CD4-positive, alpha-beta T cell treated with Interleukin-4 for 1 hour (primary cell): Measurements from ENCODE around the gene PCDHA7.
"Not testable (repeated sequence)": the region's sequence is repeated elsewhere in the genome, so short reads cannot be mapped to it uniquely, and the experiment has no call there.

Experiments used
- DNase-seq, 2 donors: peaks; one replicate each; pipeline ENCODE4 v3.0.0-alpha.2; 2020 to 2022

Gene PCDHA7

DNA sequence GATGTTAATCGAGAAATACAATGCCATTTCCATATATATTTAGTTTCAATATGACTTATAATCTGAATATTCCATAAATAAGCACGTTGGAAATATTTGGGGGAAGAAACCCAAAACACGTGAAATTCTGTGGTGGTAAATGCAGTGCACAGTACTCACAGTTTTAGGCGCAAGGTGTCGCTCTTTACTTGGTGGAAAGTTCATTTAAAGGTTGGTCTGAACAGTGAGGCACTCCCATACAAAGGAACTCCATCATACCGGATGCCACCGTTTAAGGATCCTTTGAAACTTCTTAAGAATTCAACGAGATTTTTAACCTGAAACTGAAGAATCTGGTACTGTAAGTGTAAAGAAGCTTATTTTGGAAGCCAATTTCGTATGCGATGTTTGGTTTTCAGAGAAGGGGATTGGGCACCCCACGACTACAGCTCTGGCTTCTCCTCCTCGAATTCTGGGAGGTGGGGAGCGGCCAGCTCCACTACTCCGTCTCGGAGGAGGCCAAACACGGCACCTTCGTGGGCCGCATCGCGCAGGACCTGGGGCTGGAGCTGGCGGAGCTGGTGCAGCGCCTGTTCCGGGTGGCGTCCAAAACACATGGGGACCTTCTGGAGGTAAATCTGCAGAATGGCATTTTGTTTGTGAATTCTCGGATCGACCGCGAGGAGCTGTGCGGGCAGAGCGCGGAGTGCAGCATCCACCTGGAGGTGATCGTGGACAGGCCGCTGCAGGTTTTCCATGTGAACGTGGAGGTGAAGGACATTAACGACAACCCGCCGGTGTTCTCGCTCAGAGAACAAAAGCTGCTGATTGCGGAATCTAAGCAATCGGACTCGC lies 34.9 kb downstream of the PCDHA7 start, which contains the start of gene PCDHA11:
Gene PCDHA11, plus strand, starts transcription at position 237 of the 834 bp plus-strand sequence. Its CDS starts 147 bp downstream, at position 384.
- DNase-seq = no peak

DNA sequence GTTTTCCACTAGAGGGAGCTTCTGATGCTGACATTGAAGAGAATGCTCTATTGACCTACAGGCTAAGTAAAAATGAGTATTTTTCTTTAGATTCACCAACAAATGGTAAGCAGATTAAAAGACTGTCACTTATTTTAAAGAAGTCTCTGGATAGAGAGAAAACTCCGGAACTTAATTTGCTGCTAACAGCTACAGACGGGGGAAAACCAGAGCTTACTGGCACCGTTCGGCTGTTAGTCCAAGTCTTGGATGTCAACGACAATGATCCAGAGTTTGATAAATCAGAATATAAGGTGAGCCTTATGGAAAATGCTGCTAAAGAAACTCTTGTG lies 35.5 kb downstream of the PCDHA7 start:
- no peak for DNase-seq

DNA sequence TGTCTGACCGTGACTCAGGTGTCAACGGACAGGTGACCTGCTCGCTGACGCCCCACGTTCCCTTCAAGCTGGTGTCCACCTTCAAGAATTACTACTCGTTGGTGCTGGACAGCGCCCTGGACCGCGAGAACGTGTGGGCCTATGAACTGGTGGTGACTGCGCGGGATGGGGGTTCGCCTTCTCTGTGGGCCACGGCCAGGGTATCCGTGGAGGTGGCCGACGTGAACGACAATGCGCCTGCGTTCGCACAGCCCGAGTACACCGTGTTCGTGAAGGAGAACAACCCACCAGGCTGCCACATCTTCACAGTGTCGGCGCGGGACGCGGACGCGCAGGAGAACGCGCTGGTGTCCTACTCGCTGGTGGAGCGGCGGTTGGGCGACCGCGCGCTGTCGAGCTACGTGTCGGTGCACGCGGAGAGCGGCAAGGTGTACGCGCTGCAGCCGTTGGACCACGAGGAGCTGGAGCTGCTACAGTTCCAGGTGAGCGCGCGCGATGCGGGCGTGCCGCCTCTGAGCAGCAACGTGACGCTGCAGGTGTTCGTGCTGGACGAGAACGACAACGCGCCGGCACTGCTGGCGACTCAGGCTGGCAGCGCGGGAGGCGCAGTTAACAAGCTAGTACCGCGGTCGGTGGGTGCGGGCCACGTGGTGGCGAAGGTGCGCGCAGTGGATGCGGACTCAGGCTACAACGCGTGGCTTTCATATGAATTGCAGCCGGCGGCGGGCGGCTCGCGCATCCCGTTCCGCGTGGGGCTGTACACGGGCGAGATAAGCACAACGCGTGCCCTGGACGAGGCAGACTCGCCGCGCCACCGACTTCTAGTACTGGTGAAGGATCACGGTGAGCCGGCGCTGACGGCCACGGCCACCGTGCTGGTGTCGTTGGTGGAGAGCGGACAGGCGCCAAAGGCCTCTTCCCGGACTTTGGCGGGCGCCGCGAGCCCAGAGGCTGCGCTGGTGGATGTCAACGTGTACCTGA lies 36.4 kb downstream of the PCDHA7 start:
- no peak for DNase-seq

DNA sequence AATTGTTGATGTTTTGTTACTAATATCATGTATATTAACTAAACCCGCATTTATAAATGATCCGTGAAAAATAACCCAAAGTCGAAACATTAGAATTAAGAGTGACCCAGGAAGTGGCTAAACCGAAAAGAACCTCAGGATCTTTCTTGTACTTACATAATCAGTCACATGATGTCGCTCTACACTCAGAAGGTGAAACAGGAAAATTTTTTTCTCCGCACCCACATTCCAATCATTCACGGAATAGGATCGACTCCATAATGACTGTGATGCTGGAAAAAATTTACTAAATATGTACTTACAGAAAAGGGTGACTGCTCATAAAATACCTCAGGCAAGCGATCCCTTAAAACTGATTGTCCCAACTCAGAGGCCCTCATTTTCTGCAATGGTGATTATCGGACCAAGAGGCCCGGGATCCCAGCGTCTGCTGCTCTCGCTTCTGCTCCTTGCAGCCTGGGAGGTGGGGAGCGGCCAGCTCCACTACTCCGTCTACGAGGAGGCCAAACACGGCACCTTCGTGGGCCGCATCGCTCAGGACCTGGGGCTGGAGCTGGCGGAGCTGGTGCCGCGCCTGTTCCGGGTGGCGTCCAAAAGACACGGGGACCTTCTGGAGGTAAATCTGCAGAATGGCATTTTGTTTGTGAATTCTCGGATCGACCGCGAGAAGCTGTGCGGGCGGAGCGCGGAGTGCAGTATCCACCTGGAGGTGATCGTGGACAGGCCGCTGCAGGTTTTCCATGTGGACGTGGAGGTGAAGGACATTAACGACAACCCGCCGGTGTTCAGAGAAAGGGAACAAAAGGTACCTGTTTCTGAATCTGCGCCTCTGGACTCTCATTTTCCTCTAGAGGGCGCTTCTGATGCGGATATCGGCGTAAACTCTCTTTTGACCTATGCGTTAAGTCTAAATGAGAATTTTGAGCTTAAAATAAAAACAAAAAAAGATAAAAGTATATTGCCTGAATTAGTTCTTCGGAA lies 41.3 kb downstream of the PCDHA7 start, which contains the start of gene PCDHA12:
Gene PCDHA12, plus strand, starts transcription at position 224 of the 981 bp plus-strand sequence. Its CDS starts 165 bp downstream, at position 389.
- DNase-seq = no peak

DNA sequence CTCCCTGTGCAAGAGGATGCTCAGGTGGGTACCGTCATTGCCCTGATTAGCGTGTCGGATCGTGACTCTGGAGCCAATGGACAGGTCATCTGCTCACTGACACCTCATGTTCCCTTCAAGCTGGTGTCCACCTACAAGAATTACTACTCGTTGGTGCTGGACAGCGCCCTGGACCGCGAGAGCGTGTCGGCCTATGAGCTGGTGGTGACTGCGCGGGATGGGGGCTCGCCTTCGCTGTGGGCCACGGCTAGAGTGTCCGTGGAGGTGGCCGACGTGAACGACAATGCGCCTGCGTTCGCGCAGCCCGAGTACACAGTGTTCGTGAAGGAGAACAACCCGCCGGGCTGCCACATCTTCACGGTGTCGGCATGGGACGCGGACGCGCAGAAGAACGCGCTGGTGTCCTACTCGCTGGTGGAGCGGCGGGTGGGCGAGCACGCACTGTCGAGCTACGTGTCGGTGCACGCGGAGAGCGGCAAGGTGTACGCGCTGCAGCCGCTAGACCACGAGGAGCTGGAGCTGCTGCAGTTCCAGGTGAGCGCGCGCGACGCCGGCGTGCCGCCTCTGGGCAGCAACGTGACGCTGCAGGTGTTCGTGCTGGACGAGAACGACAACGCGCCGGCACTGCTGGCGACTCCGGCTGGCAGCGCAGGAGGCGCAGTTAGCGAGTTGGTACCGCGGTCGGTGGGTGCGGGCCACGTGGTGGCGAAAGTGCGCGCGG lies 42.6 kb downstream of the PCDHA7 start:
- DNase-seq = not testable (repeated sequence)

DNA sequence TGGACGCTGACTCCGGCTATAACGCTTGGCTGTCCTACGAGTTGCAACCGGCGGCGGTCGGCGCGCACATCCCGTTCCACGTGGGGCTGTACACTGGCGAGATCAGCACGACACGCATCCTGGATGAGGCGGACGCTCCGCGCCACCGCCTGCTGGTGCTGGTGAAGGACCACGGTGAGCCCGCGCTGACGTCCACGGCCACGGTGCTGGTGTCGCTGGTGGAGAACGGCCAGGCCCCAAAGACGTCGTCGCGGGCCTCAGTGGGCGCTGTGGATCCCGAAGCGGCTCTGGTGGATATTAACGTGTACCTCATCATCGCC lies 43.2 kb downstream of the PCDHA7 start:
- no peak for DNase-seq

- DNase-seq = no peak
Observed at GRCh38 chr5:140881889-140882590, 48.0 kb downstream of the PCDHA7 start, which contains the start of gene PCDHA13. Gene PCDHA13 (plus strand): TSS chr5:140882124. CDS start chr5:140882269, 145 bp downstream.

DNA sequence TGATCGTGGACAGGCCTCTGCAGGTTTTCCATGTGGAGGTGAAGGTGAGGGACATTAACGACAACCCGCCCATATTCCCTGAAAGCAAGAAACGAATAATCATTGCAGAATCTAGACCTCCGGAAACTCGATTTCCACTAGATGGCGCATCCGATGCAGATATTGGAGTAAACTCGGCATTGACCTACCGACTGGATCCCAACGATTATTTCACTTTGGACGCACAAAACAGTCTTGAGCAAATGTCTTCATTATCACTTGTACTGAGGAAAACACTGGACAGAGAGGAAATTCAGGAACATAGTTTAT lies 48.5 kb downstream of the PCDHA7 start:
- no peak for DNase-seq

- no peak for DNase-seq
Observed at GRCh38 chr5:140883373-140883772, 49.3 kb downstream of the PCDHA7 start.

GRCh38 chr5:140883927-140884697 lies 50.0 kb downstream of the PCDHA7 start:
- no peak for DNase-seq
